ENCODE measurements around the gene PDCD1.

The PDCD1 gene

DNA sequence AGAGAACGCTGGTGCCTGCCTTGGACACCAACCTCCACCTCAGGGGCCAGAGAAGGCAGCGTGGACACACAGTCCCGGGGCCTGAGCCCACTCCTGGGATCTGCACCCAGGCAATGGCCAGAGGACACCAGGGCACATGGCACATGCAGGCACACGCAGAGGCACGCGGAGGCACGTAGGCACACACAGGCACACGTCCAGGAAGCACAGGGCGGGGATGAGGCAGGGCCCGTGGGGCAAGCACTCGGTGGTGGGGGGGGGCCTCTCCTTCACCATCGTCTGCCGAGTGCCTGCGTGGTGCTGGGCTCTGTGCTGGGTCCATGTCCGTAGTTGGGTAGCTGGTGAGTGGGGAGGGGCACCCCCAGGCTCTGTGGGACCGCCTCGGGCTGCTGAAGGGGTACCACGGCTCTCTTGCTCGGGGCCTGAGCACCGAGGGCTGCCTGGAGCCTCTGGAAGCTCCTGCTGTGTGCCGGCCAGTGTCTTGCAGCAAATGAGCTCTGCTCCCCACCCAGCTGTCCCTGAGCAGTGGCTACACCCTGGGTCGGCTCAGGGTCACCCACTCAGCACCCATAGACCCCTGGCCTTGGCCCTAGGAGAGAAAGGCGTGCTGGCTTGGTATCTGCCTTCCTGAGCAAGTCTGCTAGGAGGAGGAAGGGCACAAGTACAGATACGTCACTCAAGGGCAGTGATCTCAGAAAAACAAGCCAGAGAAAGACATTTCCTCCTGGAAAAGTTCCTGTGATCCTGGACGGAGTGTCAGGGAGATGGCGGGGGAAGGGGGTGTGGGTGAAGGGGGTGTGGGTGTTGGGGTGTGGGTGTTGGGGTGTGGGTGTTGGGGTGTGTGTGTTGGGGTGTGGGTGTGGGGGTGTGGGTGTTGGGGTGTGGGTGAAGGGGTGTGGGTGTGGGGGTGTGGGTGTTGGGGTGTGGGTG lies 37.3 kb upstream of the PDCD1 start:
- no peak for DNase-seq (ENCODE audit: low read depth in 3 of 3)

DNA sequence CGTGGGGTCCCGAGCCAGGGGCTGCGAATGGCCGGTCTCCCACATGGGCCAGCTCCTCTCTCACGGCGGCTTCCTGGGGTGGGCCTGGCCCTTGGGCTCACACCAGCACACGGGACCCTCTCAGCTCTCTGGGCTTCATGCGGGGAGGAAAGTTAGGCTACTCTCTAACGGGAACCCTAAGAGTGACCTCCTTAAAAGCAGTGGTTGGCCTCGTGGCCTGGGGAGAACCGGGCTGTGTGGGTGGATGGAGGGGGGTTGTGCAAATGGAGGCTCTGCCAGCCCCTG lies 36.7 kb upstream of the PDCD1 start:
- DNase-seq (ENCODE audit: low read depth in 3 of 3), result no peak

DNA sequence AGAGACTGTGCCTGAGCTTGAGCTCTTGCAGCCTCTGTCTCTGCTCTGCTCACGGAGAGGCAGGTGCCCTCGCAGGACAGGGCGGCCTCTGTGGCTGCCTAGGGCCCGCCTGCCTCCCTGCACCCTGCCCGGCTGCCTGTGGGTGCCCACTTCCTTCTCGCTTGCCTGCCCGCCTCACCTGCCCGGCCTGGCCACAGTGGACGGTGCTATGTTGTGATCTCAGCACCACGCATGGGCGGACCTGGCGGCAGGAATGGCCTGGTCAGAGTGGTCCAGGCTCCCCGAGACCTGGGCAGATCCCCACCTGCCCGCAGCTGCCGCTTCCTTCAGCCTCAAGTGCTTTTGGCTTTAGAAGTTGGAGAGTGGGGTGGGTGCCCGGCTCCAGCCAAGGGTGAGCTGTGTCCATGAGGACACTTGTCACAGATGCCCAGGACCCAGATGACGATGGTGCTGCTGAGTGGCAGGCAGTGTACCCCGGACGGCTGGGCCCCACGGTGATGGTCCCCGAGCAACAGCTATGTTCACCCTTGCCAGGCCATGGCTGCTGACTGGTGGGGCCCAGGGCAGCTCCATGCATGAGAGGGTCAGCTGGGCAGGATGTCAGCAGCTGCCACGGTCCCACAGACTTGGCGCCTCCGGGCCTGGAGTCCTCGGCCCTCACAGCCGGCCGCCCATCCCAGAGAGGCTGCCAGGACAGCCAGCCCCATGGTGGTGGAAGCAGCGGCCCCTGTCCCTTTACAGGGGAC lies 36.2 kb upstream of the PDCD1 start:
- DNase-seq (ENCODE audit: low read depth in 3 of 3), result no peak

DNA sequence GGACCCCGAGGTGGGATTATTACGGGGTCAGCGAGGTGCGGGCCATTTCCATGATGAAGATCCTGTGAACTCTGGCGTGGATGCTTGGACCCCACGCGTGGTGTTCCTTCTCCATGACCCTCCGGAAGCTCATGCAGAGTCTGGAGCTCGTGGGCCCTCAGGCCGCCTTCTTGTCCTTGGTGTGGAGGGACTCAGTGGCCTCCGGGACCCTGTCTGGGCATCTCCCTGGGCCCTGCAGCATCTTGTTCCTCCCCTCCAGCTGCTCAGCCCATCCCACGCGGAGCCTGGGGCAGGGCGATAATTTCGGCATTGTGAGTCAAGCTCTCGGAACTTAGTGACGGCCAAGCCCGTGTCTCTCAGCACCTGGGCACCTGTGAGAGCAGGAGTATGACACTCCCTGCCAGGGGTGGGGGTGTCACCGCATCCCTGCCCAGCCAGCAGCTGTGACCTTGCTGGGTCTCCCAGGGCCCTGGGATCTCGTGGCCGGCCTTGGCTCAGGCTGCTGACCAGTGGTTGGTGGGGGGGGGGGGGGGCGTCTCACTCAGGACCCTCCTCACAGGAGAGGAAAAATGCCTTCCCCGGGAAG lies 35.5 kb upstream of the PDCD1 start:
- DNase-seq (ENCODE audit: low read depth in 3 of 3), result no peak

DNA sequence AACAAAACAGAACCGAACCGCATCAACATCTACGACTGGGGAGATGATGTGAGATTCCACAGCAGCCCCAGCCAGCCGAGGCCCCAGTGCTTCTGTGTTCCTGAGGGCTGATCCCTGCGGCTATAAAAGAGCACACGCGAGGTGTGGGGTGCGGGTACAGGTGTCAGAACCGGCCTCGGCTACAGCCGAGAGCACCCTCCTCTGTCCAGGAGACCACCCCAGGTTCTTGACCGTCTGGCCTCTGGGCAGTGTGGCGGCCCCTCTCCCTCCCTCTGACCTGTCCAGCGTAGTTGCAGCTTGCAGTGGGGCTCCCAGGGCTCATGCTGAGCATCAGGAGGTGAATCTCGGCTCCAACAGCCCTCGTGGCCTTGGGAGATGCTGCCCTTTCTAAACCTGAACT lies 34.6 kb upstream of the PDCD1 start:
- no peak for DNase-seq (ENCODE audit: low read depth in 3 of 3)

DNA sequence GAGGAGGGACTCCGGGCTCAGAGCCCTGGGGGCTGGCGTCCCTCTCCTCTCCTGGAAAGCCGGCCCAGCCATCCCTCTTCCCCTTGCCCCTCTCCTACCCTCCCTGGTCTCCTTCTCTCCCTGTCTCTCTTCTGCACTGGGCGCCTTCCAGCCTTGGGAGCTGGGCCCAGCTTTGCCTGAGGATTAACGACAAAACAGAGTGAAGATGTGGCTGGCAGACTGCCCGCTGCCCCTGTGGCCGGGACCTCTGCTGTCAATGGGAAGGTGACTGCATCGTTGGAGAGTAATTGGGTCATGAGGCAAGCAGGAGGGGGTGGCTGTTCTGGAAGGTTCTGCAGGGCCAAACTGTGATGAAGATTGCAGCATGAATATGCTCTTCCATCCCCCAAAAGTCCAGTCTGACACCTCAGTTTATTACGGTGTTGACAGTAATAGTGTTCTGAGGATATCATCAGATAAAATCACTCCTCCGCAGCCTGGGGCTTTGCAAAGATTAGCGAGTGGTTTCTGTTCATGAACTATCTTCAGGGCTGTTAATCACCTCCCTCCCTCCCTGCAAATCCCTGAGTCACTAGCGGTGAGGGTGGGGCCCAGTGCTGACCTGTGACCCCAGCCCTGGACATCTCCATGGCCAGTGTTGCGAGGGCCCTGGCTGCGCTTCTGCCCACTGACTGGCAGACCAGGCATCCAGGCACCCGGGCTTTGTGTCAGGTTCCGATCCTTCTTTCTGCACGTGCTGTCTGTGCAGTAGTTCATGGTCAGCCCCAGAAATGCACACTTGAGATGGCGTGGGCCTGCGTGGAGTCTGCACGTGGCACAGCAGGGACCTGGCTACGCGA lies 33.8 kb upstream of the PDCD1 start:
- DNase-seq (ENCODE audit: low read depth in 3 of 3), result no peak

DNA sequence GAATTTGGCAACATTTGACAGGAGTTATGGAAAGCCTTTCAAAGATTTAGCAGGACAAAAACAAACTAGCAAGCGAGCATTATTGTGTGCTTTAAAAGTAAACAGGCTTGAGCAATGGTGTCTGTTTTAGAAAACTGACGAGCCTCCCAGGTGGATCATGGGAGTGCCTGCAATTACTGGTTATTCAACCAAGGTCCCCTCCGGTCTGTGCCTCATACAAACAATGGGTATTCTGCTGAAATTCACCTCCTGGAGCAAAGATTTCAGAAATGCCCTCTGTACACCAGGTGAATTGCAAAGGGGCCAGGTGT lies 33.2 kb upstream of the PDCD1 start:
- DNase-seq (ENCODE audit: low read depth in 3 of 3), result no peak

DNA sequence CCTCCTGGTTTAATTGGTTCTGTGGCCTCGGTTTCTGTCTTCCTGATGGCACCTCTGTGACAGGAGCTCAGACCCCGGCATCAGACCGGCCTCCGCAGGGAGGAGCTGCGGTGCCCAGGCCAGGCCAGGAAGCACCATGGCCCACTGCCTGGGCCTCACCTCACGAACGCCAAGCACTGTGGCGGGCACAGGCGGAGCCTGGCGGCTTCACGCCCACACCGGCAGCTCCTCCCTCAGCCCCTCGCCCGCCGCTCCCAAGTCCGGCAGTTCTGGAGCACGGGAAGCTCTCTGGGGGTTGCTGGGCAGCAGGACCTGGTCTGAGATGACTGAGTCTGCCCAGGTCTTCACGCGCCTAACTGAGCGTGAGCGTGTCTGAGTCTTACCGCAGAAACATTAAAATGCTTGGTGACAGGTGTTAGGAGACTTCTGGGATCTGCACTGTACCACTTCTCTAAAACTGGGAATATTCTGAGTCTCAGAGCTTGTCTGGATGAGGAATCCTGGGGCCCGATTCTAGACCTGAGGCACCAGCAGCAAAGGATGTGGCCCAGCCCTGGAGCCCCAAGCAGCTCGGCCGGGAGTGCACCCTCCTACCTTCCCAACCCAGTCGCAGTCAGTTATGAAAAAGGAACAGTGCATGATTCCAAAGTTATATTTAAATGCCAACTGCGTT lies 32.8 kb upstream of the PDCD1 start:
- no peak for DNase-seq (ENCODE audit: low read depth in 3 of 3)

DNA sequence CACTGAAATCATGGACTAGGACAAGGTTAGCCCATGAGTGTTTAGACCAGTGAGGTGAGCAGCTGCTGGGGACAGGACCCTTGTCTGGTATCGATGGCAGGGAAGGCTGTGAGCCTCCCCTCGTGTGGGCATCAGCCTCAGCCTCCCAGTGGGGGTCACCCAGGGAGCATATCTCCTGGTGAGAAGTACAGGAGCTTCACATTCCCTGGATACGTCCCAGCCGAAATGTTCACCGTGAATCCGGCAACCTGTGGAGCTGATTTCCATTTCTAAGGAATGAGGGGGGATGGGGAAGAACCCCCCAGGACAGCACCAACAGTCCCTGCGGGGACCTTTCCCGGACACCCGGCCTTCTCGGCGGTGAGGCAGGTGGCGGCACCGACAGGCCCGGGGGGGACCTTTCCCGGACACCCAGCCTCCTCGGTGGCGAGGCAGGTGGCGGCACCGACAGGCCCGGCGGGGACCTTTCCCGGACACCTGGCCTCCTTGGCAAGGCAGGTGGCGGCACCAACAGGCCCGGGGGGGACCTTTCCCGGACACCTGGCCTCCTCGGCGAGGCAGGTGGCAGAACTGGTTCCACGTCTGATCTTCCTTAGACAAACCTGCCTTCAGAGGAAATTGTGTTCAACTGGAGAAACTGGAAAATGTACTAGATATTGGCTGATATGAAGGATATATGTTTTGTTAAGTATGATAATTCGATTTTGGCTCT lies 32.0 kb upstream of the PDCD1 start:
- DNase-seq (ENCODE audit: low read depth in 3 of 3), result no peak

DNA sequence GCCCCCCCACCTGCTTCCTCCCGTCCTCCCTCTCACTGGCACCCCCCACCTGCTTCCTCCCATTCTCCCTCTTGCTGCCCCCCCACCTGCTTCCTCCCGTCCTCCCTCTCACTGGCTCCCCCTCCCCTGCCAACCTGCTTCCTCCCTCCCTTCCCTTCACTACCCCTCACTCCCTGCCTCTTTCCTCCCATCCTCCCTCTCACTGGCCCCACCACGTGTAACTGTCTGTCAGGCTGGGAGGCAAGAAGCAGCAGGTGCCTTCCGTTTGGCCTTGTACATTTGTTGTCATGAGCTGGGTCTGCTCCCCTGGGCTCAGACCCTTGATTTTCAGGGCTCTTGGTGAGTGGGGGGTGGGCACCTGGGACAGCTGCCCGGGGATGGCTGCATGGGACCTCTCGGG lies 29.9 kb upstream of the PDCD1 start:
- no peak for DNase-seq (ENCODE audit: low read depth in 3 of 3)

DNA sequence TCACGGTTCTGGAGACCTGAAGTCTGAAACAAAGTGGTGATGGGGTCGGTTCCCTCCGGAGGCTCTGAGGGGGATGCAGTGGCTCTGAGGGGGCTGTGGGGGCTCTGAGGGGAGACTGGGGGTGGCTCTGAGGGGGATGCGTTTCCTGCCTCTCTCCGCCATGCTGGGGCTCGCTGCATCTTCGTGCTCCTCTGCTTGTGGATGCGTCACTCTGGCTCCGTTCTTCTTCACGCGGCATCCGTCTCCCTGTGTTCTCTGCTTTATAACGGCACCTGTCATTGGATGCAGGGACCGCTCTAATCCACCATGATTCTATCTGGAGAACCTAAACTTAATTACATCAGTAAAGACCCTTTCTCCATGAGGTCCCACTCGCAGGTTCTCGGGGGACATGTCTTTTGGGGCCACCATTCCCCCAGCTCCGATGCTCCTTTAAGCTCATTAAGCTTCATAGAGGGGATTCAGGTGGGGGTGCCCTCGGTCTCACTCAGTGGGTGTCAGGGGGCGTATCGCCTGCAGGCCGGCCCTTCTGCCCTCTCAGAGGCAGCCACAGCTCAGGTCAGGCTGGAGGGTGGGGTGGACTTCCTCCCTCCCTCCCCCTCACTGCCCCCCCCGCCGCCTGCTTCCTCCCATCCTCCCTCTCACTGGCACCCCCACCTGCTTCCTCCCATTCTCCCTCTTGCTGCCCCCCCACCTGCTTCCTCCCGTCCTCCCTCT lies 29.3 kb upstream of the PDCD1 start:
- no peak for DNase-seq (ENCODE audit: low read depth in 3 of 3)

DNA sequence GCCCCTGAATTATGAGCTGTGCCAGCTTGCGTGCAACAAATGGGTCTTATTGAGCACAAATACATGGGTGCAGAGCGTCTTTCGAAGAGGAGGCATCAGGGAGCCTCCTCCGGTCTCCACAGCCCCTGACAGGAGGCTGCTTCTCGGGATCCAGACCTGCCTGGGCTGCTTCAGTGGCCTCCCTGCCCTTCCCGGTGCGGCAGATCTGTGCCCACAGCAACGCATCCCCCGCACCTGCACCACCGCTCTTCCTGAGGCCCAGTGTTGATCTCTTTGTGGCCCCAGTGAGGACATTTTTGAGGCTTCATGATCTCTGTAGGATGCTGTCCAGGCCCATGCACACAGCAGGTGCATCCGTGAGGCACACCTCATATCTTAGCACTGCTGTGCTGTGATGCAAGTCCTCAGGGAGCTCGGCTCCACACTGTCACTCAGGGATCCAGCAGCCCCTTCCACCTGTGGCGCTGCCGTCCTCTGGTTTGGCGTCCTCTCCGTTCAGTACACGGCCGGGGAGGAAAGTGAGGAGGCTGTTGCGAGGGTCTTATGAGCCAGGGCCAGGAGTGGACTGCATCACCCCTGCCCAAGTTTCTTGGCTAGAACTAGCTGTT lies 28.2 kb upstream of the PDCD1 start:
- no peak for DNase-seq (ENCODE audit: low read depth in 3 of 3)

DNA sequence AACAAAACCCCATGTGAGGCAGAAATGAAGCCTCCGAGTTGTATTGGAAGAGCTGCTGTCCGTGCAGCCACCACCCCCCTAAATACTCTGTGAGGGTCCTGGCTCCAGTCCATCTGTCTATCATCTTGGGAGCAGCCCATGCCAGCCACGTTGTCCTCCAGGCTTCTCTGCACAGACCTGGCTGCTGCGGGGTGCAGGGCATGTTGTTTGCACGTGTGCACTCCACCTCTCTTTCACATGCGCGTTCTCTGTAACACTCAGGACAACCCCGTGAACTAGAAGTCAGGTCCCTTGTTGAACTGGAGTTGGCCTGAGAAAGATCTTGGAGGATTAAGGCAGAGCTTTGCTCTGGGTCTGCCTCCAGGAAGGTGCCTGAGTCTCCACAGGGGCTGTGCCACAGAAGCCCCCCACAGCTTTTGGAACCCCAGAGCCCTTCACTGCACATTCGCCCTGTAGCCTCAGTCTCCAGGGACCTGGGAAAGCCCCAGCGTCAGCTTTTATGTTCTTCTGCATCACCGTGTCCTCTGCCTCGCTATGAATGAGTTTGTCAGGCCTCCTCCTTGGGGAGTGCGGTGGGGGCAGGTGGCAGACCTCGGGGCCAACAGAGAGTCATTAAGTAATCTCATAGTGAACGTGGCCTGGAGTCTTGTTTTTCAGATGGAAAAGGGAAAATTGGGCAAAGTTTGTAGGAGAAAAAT lies 27.4 kb upstream of the PDCD1 start:
- no peak for DNase-seq (ENCODE audit: low read depth in 3 of 3)

DNA sequence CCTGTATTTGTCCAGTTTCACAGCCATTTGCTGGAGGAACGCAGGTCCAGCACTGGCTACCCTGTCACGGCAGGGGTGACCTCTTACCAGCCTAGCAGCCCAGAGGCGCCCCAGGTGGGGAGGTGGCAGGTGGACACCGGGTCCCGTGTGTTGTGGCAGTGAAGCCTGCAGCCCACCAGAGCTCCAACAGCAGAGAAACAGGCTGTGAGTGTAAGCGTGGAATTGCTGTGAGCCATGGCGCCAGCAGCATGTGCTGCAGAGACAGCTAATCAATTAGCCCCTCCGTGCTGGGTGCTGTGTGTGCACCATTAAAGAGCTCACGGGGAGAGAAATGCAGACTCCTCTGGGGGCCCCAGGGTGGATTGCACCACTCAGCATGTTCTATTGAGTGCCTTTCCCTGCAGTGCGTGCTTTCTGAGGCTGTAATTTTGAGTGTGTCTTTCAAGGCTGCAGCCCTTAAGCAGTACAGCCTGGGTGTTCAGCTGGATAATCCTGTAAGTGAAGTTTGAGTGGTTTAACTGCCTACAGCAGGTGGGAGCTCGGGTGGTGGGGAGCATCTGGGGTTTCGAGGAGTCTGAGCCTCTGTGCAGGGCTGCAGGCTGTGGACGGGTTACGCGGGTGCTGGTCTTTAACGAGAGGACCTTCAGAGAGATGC lies 26.7 kb upstream of the PDCD1 start:
- DNase-seq (ENCODE audit: low read depth in 3 of 3), result no peak

DNA sequence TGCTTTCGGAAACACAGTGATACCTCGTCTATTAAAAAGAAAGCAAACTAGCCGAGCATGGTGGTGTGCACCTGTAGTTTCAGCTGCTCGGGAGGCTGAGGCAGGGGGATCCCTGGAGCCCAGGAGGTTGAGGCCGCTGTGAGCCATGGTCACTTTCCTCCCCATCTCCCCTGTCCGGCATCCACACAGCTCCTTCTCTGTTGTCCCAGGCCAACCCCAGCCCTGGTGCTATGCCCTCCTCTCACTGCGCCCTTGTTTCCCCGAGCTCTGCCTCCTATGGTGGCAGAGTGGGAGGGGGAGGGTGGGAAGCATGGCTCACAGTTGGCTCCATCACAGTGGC lies 26.2 kb upstream of the PDCD1 start:
- DNase-seq (ENCODE audit: low read depth in 3 of 3), result no peak

DNA sequence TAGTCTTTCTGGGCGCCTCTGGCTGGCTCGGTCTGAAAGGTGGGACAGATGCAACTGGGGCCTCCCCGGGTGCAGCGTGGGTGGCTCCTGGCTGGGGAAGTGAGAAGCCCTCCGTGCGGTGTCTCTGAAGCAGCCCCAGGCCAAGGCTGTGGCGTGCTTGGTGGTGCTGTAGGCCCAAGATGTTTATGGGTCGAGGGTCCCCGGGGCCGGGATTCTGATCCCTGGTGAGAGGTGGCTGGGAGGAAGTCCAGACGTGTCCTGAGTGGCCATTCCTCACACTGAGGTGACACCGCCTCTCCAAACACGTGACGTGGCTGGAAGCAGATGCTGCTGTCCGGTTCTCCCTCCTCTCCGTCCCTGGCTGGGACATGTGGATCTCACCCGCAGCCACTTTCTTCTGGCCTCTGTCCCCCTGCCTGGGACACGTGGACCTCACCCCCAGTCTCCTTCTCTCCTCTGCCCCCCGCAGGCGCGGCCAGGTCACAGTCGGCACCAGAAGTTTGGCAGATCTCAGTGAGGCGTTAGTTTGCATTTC lies 23.5 kb upstream of the PDCD1 start:
- peak in 1 of 3 donors; percentile 55 for DNase-seq (ENCODE audit: low read depth in 3 of 3)

DNA sequence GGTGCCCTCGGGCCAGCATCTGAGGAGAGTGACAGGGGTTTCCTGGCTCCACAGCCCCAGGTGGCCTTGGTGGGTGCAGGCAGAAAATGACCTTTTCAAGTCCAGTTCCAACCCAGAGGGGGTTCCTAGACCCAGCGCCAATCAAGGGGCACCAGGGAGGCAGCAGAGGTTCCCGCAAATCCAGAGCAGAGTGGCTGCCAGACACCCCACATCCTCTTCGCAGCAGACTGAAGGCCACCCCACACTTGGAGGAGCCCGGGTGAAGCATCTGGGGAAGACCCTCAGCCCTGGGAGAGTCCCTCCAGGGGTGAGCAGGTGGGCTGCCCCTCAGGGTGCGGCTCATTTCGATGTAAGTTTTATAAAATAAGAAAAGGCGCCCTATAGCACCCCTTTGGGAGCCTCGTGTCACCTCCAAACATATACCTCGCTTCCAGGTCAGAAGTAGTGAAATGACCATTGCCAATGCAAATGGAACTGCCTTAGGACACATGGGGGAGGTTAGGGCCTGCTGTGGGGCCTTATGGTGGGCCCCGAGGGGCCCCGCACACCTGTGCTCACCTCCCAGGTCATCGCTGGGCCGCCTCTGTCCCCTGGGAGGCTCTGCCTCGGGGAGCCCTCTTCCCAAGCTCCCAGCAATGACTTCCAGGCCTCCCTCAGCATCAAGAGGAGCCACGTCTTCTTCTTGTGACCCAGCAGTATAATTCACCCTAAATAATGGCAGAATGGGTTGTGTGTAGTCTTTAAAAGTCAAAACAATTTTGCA lies 21.8 kb upstream of the PDCD1 start:
- DNase-seq (ENCODE audit: low read depth in 3 of 3), result no peak

DNA sequence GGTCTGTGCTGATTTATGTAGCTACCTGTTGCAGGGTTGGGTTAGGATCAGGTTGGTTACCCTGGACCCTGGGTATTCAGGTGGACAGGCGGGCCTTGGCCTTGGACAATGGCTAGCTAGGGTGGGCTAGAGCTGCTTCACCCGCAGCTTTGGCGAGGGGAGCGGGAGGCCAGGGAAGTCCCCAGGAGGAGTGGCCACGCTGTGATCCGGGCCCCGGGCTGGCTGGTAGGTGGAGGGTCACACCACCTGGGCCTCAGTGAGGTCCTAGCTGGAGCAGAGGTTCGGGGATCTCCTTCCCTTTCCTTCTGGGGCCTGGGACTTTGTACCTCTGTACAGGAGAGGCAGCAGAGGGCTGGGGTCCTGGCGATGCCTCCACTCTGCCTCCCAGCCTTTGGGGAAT lies 20.6 kb upstream of the PDCD1 start:
- DNase-seq (ENCODE audit: low read depth in 3 of 3), result no peak
